SK-N-SH (cell line): ENCODE measurements around the gene RAB3B.

Experiments
- CTCF ChIP-seq: fragments of 200-600 bp; sonication (generic); IDR thresholded peaks from 2 replicates; pipeline ENCODE4 v1.6.1; 2017; ENCODE audit warnings: antibody characterized with exemption, mild to moderate bottlenecking, moderate library complexity
- MAX ChIP-seq: IDR thresholded peaks from 2 replicates; pipeline ENCODE4 v1.4.0; 2012; ENCODE audit warnings: low read depth
- YY1 ChIP-seq: IDR thresholded peaks from 2 replicates; pipeline ENCODE4 v1.4.0; 2012; ENCODE audit warnings: low read depth, mild to moderate bottlenecking

GRCh38 chr1:52032124-52032784 lies 41.8 kb upstream of the RAB3B start:
- TF ChIP-seq CTCF (no peak), YY1 (no peak), MAX (no peak)
